HG02798 (cell line): Measurements from ENCODE around the gene SHPK.

ENCODE experiments used
- ATAC-seq: cut with Tn5 transposase; IDR thresholded peaks from one replicate; pipeline ENCODE4 v1.9.1; 2021; ENCODE audit warnings: mild to moderate bottlenecking; ENCODE audit not compliant: unreplicated experiment, poor library complexity

SHPK gene

DNA sequence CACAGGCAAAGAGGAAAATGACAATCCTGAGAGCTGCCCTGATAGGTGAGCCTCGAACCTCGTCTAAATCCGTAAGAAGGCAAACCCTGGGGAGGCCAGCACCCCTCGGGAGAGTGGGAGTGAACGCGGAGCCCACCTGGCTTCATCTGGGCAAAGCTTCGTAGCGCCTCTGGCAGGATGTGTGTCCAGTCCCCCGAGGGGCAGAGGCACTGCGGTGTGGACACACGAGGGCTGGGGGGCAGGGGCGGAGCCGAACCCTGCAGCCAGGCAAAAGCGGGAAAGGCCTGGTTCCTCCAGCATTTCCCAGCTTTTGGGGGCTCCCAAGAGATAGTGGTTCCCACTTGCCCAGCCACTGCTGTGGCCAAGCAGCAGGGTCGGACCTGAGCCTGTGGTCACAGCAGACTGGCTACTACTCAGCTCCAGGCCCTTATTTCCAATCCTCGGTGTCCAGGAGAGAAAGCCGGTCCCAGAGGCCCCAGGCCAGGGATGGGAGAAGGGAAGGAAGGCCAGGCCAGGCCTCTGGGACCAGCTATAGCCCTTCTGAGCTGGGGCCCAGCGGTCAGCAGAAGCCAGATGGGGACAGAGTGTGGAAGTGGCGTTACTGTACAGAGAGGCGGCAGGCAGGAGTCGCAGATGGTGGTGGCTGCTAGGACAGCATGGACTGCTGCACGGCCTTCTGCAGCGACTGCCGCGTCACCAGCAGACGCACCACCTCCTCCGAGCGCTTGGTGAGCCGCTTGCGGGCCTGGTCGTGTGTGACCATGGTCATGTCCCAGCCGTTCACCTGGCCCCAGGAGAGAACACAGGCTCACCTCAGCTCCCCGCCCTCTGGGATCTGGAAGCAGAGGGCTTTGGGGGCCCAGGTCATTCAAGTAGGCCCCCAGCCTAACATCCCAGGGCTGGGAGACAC lies 27.3 kb upstream of the SHPK start:
- no peak for ATAC-seq

DNA sequence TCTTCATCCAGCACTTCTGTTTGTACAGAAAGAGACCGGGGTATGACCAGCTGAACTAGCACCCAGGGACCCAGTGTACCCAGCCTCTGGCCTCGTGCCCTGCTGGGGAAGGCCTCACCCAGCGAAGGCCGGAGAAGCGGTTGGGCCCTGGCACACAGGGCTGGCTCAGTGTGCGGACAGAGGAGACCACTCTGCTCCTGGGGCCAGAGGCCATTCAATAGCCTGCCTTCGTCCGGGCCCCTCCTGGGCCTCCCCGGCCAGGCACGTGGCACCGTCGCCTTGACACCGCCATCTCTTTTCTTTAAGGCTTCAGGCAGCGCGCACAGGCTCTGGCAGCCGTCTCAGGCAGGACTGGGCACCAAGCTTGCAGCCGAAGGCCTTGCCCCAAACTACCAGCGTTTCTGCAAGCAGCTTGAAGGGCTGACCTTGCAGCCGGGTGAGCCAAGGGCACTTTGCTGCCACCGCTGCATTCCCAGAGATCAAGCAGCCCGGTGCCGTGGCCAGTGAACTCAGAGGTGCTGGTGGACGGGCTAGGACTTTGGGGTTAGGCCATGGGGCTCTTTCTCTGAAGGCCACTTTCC lies 24.4 kb upstream of the SHPK start:
- ATAC-seq: no peak

DNA sequence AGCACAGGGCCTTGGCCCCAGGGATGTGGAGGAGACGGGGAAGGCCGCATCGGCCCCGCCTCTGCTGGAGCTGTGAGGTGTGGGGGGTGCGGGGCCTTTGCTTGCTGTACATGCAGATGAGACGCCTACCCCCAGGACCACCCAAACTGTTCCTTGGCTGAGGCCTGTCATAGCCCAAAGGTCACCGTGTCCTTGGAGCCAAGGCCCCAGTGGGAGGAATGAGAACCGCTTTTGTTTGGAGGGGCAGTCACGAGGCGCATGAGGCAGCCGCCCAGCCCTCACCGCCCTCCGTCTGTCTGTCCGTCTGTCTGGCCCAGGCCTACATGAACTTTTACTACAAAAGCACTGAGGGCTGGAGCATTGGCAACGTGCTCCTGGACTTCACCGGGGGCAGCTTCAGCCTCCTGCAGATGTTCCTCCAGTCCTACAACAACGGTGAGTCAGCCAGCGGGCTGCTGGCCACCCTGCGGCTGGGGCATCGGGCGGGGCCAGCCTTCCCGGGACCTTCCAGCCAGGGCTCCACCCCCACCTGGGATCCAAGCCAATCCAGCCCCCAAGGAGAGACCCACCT lies 23.6 kb upstream of the SHPK start:
- no peak for ATAC-seq

DNA sequence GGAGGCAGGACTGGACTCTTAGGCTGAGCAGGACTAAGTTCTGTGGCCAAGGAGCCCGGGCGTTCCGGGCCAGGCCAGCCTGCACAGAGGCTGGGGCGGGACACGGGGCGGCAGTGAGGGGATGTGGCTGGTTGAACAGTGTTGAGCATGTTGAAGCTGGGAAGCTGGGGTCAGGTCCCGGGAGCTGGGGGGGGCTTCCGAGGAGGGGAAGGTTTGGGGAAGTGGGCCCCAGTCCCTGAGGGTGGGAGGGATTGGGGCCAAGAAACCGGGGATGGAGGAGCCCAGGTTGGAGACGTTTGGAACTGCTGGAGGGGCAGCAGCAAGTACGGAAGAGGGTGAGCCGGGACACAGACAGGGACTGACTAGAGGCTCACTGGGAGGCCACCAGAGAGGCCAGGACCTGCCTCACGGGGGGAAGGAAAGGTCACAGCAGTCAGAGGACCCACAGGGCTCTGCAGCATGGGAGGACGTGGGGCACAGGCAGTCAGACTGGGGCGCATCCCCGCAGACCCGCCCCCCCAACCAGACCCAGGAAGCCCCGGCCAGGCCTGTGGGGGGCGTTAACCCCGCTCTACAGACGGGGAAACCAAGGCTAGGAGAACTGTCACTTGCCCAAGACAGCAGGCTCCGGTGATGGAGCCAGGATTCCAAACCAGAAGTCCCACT lies 22.9 kb upstream of the SHPK start:
- no peak for ATAC-seq

DNA sequence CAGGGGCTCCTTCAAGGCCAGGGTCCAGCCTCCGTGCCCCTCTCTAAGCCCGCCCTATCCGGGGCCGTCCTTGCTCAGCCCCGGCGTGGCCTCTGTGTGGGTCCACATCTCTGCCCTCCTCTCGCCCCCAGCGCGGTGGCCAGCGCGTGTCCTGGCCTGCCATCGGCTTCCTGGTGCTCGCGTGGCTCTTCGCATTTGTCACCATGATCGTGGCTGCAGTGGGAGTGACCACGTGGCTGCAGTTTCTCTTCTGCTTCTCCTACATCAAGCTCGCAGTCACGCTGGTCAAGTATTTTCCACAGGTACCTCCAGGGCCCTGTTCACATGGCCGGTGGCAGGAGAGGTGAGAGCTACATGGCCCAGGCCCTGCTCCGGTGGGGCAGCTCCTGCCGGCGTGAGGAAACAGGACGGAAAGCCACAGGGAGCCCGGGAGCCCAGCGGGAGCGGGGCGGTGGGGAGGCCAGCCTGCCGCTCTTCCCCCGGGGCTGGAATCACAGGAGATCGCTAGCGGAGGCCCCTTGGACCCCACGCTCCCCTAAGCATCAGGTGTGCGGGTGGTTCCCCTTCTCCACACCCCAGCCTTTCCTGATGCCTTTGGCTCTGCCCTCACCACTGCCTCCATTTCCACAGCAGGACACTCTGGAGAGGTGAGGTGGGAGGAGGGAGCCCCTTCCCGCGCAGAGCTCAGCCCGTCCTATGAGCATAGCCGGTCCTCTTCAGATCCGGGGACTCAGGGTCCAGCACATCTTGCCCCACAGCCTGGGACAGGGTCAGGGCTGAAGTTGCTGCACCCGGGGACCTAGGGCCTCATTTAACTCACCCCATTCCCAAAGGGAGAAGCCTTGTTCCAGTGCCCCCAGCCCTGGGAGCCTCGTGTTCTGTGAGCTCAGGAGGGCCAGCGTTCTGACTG lies 22.1 kb upstream of the SHPK start:
- no peak for ATAC-seq

DNA sequence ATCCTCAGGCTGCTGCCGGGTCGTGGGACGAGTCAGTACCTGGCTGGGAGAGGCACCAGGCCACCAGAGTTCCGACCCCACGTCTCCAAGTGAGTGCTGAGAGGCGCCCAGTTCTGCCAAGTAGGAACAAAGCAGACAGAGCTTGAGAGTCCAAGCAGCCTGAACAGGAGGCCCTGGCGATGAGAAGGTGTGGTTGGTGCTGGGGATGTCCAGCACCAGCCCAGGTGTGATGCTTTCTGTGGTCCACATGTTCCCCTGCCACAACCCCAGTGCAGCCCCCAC lies 21.5 kb upstream of the SHPK start:
- ATAC-seq: no peak

DNA sequence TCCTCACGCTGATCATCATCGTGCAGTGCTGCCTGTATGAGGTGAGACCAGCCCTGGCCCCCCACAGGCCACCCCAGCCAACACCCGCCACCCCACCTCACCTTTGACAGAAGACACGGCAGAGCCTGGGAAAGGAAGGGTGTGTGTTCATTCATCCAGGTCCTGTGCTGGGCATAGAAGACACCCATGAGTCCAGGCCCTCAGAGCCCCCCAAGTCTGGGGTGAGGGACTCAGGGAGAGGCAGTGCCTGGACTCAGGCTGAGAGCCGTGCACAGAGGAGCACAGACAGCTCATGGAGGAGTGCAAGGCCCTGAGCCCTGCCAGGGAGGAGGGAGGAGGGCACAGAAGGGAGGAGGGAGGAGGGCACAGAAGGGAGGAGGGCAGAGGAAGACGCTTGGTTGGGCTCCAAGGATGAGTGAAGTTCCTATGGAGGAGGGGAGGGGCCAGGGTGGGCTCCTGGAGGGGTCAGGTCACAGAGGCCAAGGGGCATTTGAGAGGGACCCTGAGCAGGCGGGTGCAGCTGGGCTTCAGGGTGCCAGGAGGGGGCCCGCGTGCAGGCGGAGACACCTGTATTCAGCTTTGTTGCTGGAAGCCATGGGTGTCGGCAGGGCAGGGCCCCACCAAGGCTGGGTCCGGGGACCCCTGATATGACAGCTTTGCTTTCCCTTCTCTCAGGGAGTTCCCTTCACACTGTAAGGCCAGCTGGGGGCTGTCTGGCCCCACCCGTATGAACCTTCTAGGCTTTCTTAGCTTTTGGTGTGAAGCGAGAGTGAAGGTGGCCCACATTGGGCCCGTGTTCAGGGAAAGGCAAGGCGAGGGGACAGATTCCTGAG lies 20.9 kb upstream of the SHPK start:
- ATAC-seq: no peak

DNA sequence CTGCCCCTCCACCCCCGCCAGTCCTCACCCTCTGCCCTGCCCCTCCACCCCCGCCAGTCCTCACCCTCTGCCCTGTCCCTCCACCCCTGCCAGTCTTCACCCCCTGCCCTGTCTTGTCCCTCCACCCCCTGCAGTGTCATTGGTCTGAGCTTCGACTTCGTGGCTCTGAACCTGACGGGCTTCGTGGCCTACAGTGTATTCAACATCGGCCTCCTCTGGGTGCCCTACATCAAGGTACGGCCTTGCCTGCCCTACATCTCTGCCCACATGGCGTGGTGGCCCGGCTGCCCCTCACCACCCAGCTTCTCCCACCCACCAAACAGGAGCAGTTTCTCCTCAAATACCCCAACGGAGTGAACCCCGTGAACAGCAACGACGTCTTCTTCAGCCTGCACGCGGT lies 20.3 kb upstream of the SHPK start:
- no peak for ATAC-seq

DNA sequence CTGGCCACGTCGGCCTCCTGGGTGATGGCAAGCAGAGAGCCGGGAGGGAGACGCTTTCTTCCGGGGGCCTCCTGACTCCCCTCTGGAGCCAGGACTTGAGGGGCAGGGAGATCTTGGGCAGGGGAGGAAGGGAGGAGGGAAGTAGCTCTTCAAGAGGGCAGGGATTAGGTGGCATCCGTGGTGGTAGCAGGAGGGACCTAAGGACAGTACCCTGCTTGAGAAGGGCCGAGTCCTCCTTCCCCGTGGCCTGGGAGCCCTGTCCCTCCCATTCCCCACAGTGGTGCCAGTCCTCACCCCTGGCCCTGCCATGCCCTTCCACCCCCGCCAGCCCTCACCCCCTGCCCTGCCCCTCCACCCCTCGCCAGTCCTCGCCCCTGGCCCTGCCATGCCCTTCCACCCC lies 19.7 kb upstream of the SHPK start:
- no peak for ATAC-seq

DNA sequence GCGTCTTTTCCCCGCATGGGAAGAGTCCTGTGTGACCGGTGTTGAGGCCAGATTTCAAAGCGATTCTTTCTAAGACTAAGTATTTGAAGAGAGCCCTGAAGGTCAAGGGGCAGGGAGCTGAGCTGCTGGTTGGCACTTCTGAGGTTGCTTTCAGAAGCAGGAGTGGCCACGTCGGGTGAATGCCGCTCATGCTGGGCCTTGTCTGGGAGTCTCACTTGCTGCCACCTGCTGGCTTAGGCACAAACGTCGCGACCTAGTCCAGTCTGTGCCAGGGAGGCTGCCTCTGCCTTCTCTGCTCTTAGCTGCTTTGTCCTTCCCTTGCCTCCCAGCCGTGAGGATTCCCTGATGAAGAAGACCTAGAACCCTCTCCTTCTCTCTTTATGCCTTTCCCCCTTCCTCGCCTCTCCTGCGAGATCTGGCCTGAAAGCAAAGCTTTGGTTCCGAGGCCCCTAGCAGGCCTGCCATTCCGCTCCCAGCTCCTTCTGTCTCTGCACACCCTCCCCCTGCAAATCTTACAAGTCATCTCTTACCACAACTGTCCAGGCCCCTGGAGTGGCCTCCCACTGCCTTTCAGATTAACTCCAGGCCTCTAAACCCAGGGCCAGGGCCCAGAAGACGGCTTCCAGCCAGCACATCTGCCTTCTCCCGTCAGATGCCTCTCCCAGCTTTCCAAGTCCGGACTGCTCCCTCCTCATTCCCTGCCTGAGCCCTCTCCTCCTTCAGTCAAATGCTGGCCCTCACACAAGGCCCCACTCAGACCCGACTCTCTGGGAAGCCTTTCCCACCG lies 11.9 kb upstream of the SHPK start:
- no peak for ATAC-seq

DNA sequence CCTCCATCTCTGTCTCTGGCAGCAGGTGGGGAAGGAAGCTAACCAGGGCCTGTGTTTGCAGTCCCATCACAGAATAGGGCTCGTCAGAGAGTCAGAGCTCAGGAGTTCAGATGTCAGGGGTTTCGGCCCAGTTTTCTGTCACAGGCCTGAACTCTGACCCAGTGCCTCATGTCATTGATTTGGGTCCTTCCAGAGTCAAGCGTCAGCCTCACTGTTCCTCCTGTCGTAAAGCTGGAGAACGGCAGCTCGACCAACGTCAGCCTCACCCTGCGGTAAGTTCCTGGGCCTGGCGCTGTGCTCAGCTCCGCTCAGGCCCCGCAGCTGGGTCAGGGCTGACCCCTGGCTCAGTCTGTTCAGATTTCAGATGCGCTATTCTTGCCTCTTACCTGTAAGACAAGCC lies 11.2 kb upstream of the SHPK start:
- no peak for ATAC-seq

DNA sequence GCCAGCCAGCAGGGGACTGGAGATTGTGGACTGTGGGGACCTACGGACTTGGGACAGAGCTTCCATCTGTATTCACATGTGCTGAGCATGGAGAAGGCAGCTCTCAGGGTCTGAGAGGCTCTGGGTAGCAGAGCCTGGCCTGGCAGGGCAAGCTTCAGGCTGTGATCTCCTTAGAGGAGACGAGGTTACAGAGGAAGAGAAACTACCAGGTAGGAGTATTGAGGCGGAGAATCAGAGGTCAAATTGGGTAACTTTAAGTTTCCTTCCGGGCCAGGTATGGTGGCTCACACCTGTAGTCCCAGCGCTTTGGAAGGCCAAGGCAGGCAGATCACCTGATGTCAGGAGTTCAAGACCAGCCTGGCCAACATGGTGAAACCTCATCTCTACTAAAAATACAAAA lies 9.3 kb upstream of the SHPK start:
- ATAC-seq: no peak

DNA sequence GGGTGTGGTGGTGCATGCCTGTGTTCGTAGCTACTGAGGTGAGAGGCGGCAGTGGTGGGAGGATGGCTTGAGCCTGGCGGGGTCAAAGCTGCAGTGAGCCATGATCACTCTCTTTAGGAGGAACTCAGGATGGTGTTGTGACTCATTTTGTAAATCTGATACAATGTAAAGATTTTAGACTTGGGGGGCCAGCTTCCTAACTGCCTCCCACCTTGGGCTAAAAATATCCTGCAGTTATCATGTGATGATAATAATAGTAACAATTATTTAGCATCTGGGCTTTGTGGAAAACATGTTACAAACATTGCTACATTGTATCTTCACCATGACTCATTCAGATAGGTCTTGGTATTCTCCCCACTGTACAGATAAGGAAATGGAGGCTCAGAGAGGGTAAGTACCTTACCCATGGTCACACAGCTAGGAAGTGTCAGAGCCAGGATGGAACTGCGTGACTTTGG lies 7.9 kb upstream of the SHPK start:
- no peak for ATAC-seq

DNA sequence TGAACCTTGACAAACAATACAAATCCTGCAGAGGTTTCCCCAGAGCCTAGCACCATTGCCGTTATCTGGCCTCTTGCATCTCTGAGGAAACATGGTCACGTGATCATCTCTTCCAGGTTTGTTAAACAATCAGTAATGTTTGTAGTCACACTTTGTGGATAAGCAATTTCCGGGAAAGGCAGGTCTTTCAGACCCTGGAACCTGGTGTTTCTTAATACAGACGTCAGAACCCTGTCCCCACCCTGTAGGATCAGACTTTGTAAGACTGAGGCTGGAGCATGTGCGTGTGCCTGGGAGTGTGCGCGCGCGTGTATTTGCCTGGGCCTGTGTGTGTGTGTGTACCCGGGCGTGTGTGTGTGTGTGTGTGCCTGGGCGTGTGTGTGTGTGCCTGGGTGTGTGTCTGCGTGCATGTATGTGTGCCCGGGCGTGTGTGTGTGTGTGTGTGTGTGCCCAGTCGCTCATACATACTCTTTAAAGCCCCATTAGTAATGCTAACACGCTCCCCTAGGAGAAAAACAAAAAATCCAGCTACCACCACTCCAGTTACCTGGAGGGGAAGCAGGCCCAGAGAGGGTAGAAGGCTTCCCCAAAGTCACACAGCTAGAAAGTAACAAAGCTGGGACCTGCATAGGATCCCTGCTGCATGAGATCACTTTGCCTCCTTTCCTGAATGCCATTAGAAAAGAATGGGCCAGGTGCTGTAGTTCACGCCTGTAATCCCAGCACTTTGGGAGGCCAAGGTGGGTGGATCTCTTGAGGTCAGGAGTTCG lies 5.9 kb upstream of the SHPK start:
- no peak for ATAC-seq

DNA sequence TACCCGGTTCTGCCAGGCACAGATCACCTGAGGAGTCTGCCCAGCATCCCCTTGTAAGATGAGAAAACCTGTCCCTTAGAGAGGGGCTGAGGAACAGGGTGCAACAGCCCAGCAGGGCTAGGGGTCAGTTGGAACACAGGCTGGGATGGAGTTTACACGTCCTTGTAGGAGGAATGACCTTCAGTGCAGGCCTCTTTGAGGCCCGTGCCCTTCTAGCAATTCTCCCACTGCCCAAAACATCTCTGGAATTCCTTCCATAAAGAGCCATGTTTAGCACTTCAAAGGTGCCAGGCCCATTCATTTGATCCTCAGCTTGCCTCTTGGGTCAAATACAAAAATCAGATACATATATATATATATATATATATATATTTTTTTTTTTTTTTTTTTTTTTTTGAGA lies 5.0 kb upstream of the SHPK start:
- no peak for ATAC-seq

DNA sequence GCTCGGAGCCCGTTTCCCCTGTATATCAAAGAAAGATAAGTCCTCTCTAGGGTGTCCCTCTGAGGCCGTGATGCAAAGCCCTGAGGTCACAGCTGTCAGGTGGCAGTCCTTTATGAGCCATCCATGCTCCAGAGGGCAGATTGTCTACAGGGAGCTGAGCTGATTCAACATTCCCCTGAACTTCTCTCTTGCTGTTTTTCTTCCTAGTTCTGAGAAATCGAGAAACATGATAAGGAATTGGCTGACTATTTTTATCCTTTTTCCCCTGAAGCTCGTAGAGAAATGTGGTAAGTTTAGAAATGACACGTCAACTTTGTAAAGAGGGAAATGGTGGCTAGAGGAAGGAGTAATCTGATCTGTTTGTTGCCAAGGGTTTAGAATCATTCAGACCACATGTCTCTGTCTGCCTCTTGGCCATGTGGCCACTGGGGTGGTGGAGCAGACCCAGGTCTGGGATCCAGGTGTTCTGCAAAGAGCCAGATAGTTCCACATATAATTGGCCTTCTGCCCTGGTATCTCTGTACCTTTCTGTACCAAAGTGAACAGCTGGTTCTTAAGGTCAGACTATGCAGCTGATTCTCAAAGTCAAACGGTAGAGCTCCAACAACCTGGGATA lies 4.0 kb upstream of the SHPK start:
- ATAC-seq: no peak

DNA sequence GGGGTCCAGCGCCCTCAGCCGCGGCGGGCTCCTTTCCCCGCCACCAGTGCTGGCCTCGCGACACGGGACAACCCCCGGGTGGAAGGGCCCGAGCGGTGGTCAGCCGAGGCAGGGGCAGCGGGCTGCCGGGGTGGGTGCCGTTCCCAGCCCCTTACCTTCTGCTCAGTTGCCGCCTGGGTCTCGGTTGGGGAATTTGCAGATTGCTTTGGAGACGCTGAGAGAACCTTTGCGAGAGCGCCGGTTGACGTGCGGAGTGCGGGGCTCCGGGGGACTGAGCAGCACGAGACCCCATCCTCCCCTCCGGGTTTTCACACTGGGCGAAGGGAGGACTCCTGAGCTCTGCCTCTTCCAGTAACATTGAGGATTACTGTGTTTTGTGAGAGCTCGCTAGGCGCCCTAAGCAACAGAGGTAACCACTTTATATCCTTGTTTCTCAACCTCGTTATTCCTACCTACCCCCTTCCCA lies 891 bp upstream of the SHPK start:
- ATAC-seq: peak; percentile 7
